ENCODE measurements around the gene NOSTRIN. TPM values are rescaled to one million over a fixed set of nuclear protein-coding genes. Genes with fewer than 3 reads are reported as not detected.

NOSTRIN gene
- total RNA-seq, 1 experiment from 2014 or later, result not detected

- no peaks in the 10 kb centered on the region; the same call in 1 of the 2 replicates for H3K27me3 Mint-ChIP-seq (ENCODE audit: low read depth)
- H3T11ph ChIP-seq (ENCODE audit: low read length), result no peak overlapping the region
- H3K27ac Mint-ChIP-seq, result no peak overlapping the region
Observed at GRCh38 chr2:168805615-168806014, 3.2 kb downstream of the NOSTRIN start.

More at GRCh38 chr2:168805615-168806014, 3.2 kb downstream of the NOSTRIN start:
- Histone ChIP-seq H4K20me1 (ENCODE audit: control insufficient read depth, insufficient read depth, insufficient read length) (no peaks in the 10 kb centered on the region), H3K79me2 (ENCODE audit: insufficient read depth, low read length) (no peaks in the 10 kb centered on the region), H3K4ac (ENCODE audit: low read depth, low read length) (no peak overlapping the region), H3K9ac (ENCODE audit: extremely low read depth, insufficient read length, low read length) (no peak overlapping the region), H3K23me2 (ENCODE audit: insufficient read length, low read depth, low read length, poor library complexity, severe bottlenecking) (no peaks in the 10 kb centered on the region), H3K56ac (ENCODE audit: insufficient read length, low read depth, low read length) (no peak overlapping the region), H2BK15ac (ENCODE audit: low read depth, low read length) (no peak overlapping the region), H3K4me2 (ENCODE audit: insufficient read depth, insufficient read length, low read length) (no peak overlapping the region), H4K91ac (ENCODE audit: insufficient read length, low read depth, low read length) (no peak overlapping the region), H3K27me3 (ENCODE audit: insufficient read depth, low read length) (no peaks in the 10 kb centered on the region), H3K18ac (ENCODE audit: insufficient read length, low read depth, low read length) (no peak overlapping the region), H3K79me1 (ENCODE audit: insufficient read depth, low read depth, low read length, poor library complexity, severe bottlenecking) (no peaks in the 10 kb centered on the region), H3K4me1 (ENCODE audit: insufficient read depth, low read length) (peaks cover 10% of the 10 kb centered on the region; the same call in 1 of the 2 replicates), H3K14ac (ENCODE audit: insufficient read depth, low read length) (no peak overlapping the region), H2AK5ac (ENCODE audit: insufficient read length, low read length) (no peak overlapping the region), H2BK120ac (ENCODE audit: low read depth, low read length, poor library complexity, severe bottlenecking) (no peak overlapping the region), H4K5ac (ENCODE audit: insufficient read length, low read depth, low read length) (no peak overlapping the region), H4K8ac (replicated peaks; ENCODE audit: insufficient read length, low read depth, low read length) (no peak overlapping the region), H2BK20ac (ENCODE audit: low read depth, low read length, poor library complexity, severe bottlenecking) (no peak overlapping the region), H2BK12ac (ENCODE audit: insufficient read length, low read depth, low read length) (no peak overlapping the region), H3K27ac (ENCODE audit: insufficient read length, low read depth, low read length) (no peak overlapping the region), H2AFZ (ENCODE audit: low read length) (no peak overlapping the region), H3K9me3 (ENCODE audit: control insufficient read depth, low read depth, low read length) (no peaks in the 10 kb centered on the region), H2BK5ac (ENCODE audit: insufficient read length, low read length) (no peak overlapping the region), H3K23ac (ENCODE audit: insufficient read length, low read depth, low read length) (no peak overlapping the region)
- no CpG with 5 or more reads among the region's 7 CpGs for WGBS (ENCODE audit: extremely low coverage, insufficient read length, low lambda C conversion rate)
- H3K36me3 Mint-ChIP-seq (ENCODE audit: insufficient read depth in 1 of 3, low read depth in 3 of 3), result no peaks in the 10 kb centered on the region
- H3K9me3 Mint-ChIP-seq, result no peaks in the 10 kb centered on the region
- no peak overlapping the region for H3K4me3 Mint-ChIP-seq
- no peak for DNase-seq
- peaks cover 22 to 32% of the 10 kb centered on the region in 2 experiments for H3K4me1 Mint-ChIP-seq
- TF ChIP-seq CTCF (conservative IDR thresholded peaks at IDR 0.05), result no peak

Measured in H9 (cell line).